Hepatocyte (in vitro differentiated cells): Measurements from ENCODE around the gene C17orf78.

Source experiments
- CTCF ChIP-seq: fragments of 200-600 bp; sonication (generic); IDR thresholded peaks from 2 replicates; pipeline ENCODE4 v1.5.1; 2016; ENCODE audit warnings: antibody characterized with exemption, mild to moderate bottlenecking; ENCODE audit not compliant: poor library complexity
- EZH2 ChIP-seq: fragments of 200-600 bp; sonication (generic); IDR thresholded peaks from 2 replicates; pipeline ENCODE4 v1.6.1; 2016; ENCODE audit warnings: antibody characterized with exemption, mild to moderate bottlenecking, borderline replicate concordance

DNA sequence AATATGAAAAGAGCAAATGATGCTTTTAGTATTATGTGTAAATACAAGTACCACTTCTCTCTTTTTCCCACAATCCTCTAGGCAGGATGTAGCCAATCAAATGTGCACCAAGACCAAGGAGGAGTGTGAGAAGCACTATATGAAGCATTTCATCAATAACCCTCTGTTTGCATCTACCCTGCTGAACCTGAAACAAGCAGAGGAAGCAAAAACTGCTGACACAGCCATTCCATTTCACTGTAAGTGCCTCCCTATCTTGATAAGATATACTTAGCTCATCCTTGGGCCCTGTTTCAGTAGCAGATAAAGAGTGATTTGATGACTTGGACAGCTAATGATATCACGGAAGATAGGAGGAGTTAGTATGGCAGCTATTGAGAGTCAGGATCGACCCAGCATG, 64.6 kb downstream of the C17orf78 start:
- TF ChIP-seq CTCF (no peak), EZH2 (no peak)
